Activated CD8-positive, alpha-beta T cell treated with anti-CD3 and anti-CD28 coated beads for 36 hours (primary cell): Measurements from ENCODE around the gene TCF7L1. TPM values are rescaled to one million over a fixed set of nuclear protein-coding genes. Genes with fewer than 3 reads are reported as not detected.
"Not testable (repeated sequence)": the region's sequence is repeated elsewhere in the genome, so short reads cannot be mapped to it uniquely, and the experiment has no call there.

Source experiments
- ATAC-seq: fragments of 200-7000 bp; cut with Tn5 transposase; one replicate; pipeline ENCODE4 v1.10.0; 2021; ENCODE audit warnings: mild to moderate bottlenecking, moderate library complexity
- CTCF ChIA-PET: fragments of 350-600 bp; sonication (Branson Sonifier 250); formaldehyde crosslinking; loops from one replicate; lab custom pipeline; 2021; ENCODE audit warnings: antibody characterized with exemption; lab: Charles Lee
- POLR2A ChIA-PET: fragments of 350-600 bp; sonication (Branson Sonifier 250); formaldehyde crosslinking; loops from one replicate; lab custom pipeline; 2021; ENCODE audit warnings: antibody characterized with exemption; lab: Charles Lee
- DNase-seq: peaks from one replicate; pipeline ENCODE4 v3.0.0-alpha.2; 2020
- H3K27ac Mint-ChIP-seq: one replicate; pipeline ENCODE4 v1.8.0; 2021; ENCODE audit warnings: mild to moderate bottlenecking, mixed read lengths
- H3K27me3 Mint-ChIP-seq: one replicate; pipeline ENCODE4 v1.8.0; 2021; ENCODE audit warnings: mixed read lengths
- H3K36me3 Mint-ChIP-seq: one replicate; pipeline ENCODE4 v1.8.0; 2021; ENCODE audit warnings: low read depth, mixed read lengths
- H3K4me1 Mint-ChIP-seq: one replicate; pipeline ENCODE4 v1.8.0; 2021; ENCODE audit warnings: low read depth, mixed read lengths
- H3K4me3 Mint-ChIP-seq: one replicate; pipeline ENCODE4 v1.8.0; 2021; ENCODE audit warnings: mild to moderate bottlenecking, moderate library complexity, mixed read lengths
- H3K9me3 Mint-ChIP-seq: one replicate; pipeline ENCODE4 v1.8.0; 2021; ENCODE audit warnings: mixed read lengths
- intact Hi-C: fragments of 100-400 bp; cut with micrococcal nuclease; formaldehyde crosslinking; loops from one replicate; pipeline ENCODE4 v1.10.0; 2022
- total RNA-seq, 2 experiments: library from RNA; stranded (reverse); gene quantifications; one replicate each; pipeline ENCODE4 v1.2.3, GENCODE V29; 2021
- TF ChIP-seq, protein P1 (sequence below): fragments of 200-600 bp; IDR thresholded peaks from one replicate; pipeline ENCODE4 v1.8.0; 2022; ENCODE audit warnings: antibody characterized with exemption, mild to moderate bottlenecking

Gene TCF7L1
- total RNA-seq, 2 experiments from 2014 or later = not detected

DNA sequence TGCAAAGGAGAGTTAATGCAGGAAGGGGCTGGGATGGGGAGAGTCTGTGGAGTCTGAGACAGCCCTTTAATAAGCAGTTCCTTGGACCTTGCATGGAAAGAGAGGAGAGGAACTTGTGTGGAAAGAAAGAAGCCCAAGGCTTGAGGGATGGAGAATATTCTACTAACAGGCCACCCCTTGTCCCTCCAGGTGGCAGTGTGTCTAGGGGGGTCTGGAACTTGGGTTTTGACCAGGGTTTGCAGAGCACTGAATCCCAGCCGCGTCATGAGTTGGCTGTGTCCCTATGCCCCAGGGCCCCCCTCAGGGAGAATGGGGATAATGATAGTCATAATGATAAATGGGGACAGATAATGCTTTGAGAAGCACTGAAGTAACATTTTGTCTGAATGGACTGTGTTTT lies 15.0 kb downstream of the TCF7L1 start:
- Mint-ChIP-seq H3K4me1 (no peaks in the 10 kb centered on the region), H3K4me3 (no peak overlapping the region), H3K27ac (no peak overlapping the region), H3K36me3 (no peaks in the 10 kb centered on the region), H3K27me3 (peaks cover 6% of the 10 kb centered on the region), H3K9me3 (no peaks in the 10 kb centered on the region)
- CTCF ChIA-PET = no interaction called here
- POLR2A ChIA-PET = no interaction called here
- TF ChIP-seq, protein P1, sequence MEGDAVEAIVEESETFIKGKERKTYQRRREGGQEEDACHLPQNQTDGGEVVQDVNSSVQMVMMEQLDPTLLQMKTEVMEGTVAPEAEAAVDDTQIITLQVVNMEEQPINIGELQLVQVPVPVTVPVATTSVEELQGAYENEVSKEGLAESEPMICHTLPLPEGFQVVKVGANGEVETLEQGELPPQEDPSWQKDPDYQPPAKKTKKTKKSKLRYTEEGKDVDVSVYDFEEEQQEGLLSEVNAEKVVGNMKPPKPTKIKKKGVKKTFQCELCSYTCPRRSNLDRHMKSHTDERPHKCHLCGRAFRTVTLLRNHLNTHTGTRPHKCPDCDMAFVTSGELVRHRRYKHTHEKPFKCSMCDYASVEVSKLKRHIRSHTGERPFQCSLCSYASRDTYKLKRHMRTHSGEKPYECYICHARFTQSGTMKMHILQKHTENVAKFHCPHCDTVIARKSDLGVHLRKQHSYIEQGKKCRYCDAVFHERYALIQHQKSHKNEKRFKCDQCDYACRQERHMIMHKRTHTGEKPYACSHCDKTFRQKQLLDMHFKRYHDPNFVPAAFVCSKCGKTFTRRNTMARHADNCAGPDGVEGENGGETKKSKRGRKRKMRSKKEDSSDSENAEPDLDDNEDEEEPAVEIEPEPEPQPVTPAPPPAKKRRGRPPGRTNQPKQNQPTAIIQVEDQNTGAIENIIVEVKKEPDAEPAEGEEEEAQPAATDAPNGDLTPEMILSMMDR = no peak
- ATAC-seq (no peak), DNase-seq (no peak)
- intact Hi-C loops = no loop called here

DNA sequence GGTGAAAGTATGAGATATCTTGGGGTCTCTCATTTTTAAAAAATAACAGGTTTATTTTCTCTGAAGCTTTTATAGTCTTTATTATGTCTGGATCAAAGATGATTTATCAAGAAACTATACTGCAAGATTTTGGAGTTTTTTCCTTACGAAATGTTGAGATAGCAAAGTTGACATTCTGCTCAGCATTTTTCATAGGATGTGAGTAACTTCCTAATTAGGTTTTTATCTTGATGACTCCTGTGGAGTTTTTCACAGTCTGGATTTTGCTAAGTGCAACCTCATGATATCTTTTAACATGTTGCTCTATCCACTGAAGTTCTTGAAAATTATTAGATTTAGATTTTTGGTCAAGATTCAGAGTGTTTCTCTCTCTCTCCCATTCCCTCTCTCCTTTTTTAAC lies 17.8 kb downstream of the TCF7L1 start:
- intact Hi-C loops = no loop called here
- TF ChIP-seq, protein P1 = no peak
- ChIA-PET CTCF (interaction anchor here (1.4 kb wide), 1 partner anchor 35 kb away, joined by 4 read pairs; no protein-coding TSS in a partner anchor), POLR2A (no interaction called here)
- ATAC-seq = no peak
- no peaks in the 10 kb centered on the region for H3K4me1 Mint-ChIP-seq
- DNase-seq = no peak
- H3K27me3 Mint-ChIP-seq = peaks cover 3% of the 10 kb centered on the region
- H3K4me3 Mint-ChIP-seq = no peak overlapping the region
- H3K36me3 Mint-ChIP-seq = no peaks in the 10 kb centered on the region
- no peak overlapping the region for H3K27ac Mint-ChIP-seq
- no peaks in the 10 kb centered on the region for H3K9me3 Mint-ChIP-seq

DNA sequence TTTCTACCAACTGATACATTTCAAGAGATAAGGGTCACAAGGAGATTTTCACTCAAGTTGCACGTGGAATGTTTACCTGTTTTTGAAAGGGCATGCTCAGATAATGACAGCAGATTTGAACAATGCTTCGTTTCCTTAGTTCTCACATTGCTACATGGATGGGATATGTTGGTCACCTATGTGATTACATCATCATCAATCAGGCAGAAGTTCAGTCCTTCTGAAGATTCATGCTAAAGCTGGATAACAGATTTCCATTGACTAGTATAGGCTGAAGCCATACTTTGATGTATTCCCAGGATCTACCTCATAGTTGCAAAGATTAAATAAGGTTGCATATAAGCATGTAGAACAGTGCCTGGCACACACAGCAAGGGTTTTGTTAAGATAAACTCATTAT lies 19.7 kb downstream of the TCF7L1 start:
- Mint-ChIP-seq H3K4me1 (no peaks in the 10 kb centered on the region), H3K27me3 (peaks cover 3% of the 10 kb centered on the region), H3K4me3 (no peak overlapping the region), H3K27ac (no peak overlapping the region), H3K9me3 (no peaks in the 10 kb centered on the region), H3K36me3 (no peaks in the 10 kb centered on the region)
- DNase-seq (no peak), ATAC-seq (no peak)
- POLR2A ChIA-PET = no interaction called here
- CTCF ChIA-PET = no interaction called here
- intact Hi-C loops = no loop called here
- TF ChIP-seq, protein P1 = no peak

DNA sequence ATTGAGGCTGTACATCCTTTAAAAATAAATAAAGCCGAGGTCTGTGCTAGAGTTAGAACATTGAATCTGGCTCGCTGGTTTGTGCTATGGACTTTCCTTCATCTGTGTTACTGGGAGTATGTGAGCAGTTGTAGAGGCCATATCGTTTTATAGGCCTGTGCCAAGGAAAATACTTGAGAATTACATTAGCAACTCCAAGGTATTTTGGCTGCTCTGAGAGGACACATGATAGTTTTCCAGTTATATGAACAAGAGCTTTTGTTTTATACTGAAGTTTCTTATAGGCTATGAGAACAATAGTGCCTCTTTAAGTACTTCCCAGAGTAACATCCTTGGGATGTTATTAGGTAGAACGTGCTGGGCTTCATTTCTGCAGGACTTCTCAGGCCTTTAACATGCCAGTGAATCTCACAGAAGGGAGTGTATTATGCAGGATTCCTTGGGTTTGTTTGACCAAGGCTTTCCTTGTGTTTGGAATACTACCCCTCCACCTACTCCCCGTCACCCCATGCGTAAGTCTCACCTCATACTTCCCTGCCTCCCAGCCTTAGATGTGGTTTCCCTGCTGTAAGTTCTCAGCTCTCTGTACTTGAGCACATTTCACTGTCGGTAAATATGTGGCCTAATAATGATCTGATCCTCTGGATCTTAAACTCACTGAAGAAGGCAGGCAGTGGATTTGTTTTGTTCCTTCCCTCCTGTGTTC lies 21.0 kb downstream of the TCF7L1 start:
- Mint-ChIP-seq H3K4me1 (no peaks in the 10 kb centered on the region), H3K27me3 (peaks cover 2% of the 10 kb centered on the region), H3K4me3 (no peak overlapping the region), H3K27ac (no peak overlapping the region), H3K36me3 (no peaks in the 10 kb centered on the region), H3K9me3 (no peaks in the 10 kb centered on the region)
- TF ChIP-seq, protein P1 = no peak
- DNase-seq (no peak), ATAC-seq (no peak)
- POLR2A ChIA-PET = no interaction called here
- intact Hi-C loops = no loop called here
- CTCF ChIA-PET = interaction anchor here (0.6 to 1.4 kb wide), 2 partner anchors 9 to 22 kb away, joined by 3 read pairs; no protein-coding TSS in a partner anchor

DNA sequence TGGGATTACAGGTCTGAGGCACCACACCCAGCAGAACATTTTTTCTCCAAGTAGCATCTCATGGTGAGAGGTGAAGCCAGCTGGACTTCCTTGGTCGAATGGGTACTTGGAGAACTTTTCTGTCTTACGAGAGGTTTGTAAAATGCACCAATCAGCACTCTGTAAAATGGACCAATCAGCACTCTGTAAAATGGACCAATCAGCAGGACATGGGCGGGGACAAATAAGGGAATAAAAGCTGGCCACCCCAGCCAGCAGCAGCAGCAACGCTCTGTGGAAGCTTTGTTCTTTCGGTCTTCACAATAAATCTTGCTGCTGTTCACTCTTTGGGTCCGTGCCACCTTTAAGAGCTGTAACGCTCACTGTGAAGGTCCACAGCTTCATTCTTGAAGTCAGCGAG lies 21.9 kb downstream of the TCF7L1 start:
- H3K27me3 Mint-ChIP-seq, H3K36me3 Mint-ChIP-seq, POLR2A ChIA-PET, DNase-seq, H3K9me3 Mint-ChIP-seq, ATAC-seq, intact Hi-C loops, H3K4me3 Mint-ChIP-seq, H3K4me1 Mint-ChIP-seq, H3K27ac Mint-ChIP-seq: not testable (repeated sequence)
- CTCF ChIA-PET = interaction anchor here (1.1 to 1.5 kb wide), 4 partner anchors 9 to 88 kb away, joined by 3 read pairs; no protein-coding TSS in a partner anchor
